ENCODE data around the gene SWT1.
"Not testable (repeated sequence)": the region's sequence is repeated elsewhere in the genome, so short reads cannot be mapped to it uniquely, and the experiment has no call there.

SWT1 gene

GRCh38 chr1:185293967-185294542 is 137.1 kb downstream of the SWT1 start:
- no peak for DNase-seq

- no peak for DNase-seq
Observed at GRCh38 chr1:185295091-185295490, 138.1 kb downstream of the SWT1 start.

- DNase-seq = no peak
Observed at GRCh38 chr1:185297982-185298381, 141.0 kb downstream of the SWT1 start.

GRCh38 chr1:185300152-185300551 is 143.2 kb downstream of the SWT1 start:
- no peak for DNase-seq

GRCh38 chr1:185305419-185305818 is 148.5 kb downstream of the SWT1 start:
- no peak for DNase-seq

GRCh38 chr1:185308126-185308525 is 151.2 kb downstream of the SWT1 start:
- no peak for DNase-seq

GRCh38 chr1:185309566-185309965 is 152.6 kb downstream of the SWT1 start:
- no peak for DNase-seq

- DNase-seq = no peak
Observed at GRCh38 chr1:185311589-185312225, 154.7 kb downstream of the SWT1 start.

GRCh38 chr1:185312361-185313138 is 155.6 kb downstream of the SWT1 start:
- DNase-seq = no peak

- DNase-seq = no peak
Observed at GRCh38 chr1:185314411-185314810, 157.4 kb downstream of the SWT1 start.

- DNase-seq = no peak
Observed at GRCh38 chr1:185315445-185316071, 158.6 kb downstream of the SWT1 start.

GRCh38 chr1:185316163-185317033 is 159.4 kb downstream of the SWT1 start:
- DNase-seq = peak; percentile 92

GRCh38 chr1:185317034-185317885 is 160.3 kb downstream of the SWT1 start, which contains the start of gene IVNS1ABP:
Gene IVNS1ABP (minus strand): TSS chr1:185317243. CDS start chr1:185309493, 7,750 bp downstream.
- peak; percentile 97 for DNase-seq

- DNase-seq = peak; percentile 35
Observed at GRCh38 chr1:185317886-185318310, 160.9 kb downstream of the SWT1 start.

- DNase-seq = no peak
Observed at GRCh38 chr1:185318431-185319138, 161.6 kb downstream of the SWT1 start.

GRCh38 chr1:185319139-185319475 is 162.1 kb downstream of the SWT1 start:
- DNase-seq = no peak

GRCh38 chr1:185321104-185321503 is 164.1 kb downstream of the SWT1 start:
- DNase-seq = not testable (repeated sequence)

GRCh38 chr1:185321653-185322221 is 164.8 kb downstream of the SWT1 start:
- not testable (repeated sequence) for DNase-seq

GRCh38 chr1:185322636-185323035 is 165.7 kb downstream of the SWT1 start:
- DNase-seq = no peak

GRCh38 chr1:185324118-185324517 is 167.2 kb downstream of the SWT1 start:
- DNase-seq = no peak

- peak; percentile 15 for DNase-seq
Observed at GRCh38 chr1:185325413-185325812, 168.4 kb downstream of the SWT1 start.

Data from NCI-H1105 (cell line).